OCI-LY3 (cell line): Measurements from ENCODE around the gene HIVEP3.

Source experiments
- H2AFZ ChIP-seq: fragments of 200-600, 300-600 bp; shearing (Covaris generic); 2 replicates; pipeline ENCODE4 v1.6.0; 2014; ENCODE audit warnings: antibody characterized with exemption, low read depth, low read length
- H3K27ac ChIP-seq: fragments of 200-600, 300-600 bp; sonication (generic); 2 replicates; pipeline ENCODE4 v1.5.1; 2014; ENCODE audit warnings: mild to moderate bottlenecking, low read length, moderate library complexity, mixed read lengths
- H3K27me3 ChIP-seq: fragments of 200-600, 300-600 bp; sonication (generic); 2 replicates; pipeline ENCODE4 v1.6.1; 2014; ENCODE audit warnings: low read depth, low read length, mixed read lengths
- H3K36me3 ChIP-seq: fragments of 200-600, 300-600 bp; sonication (generic); replicated peaks from 2 replicates; pipeline ENCODE3; 2014; ENCODE audit warnings: low read depth, low read length, mixed read lengths
- H3K4me1 ChIP-seq: fragments of 300-600, 200-600 bp; sonication (generic); 2 replicates; pipeline ENCODE4 v1.6.1; 2014; ENCODE audit warnings: low read length, mixed read lengths
- H3K4me2 ChIP-seq: fragments of 200-600, 300-600 bp; sonication (generic); 2 replicates; pipeline ENCODE4 v1.6.1; 2014; ENCODE audit warnings: low read length, mixed read lengths
- H3K4me3 ChIP-seq: fragments of 300-600, 200-600 bp; sonication (generic); 2 replicates; pipeline ENCODE4 v1.5.1; 2014; ENCODE audit warnings: antibody characterized with exemption, mild to moderate bottlenecking, low read length, moderate library complexity
- H3K79me2 ChIP-seq: fragments of 300-600, 200-600 bp; shearing (Covaris generic); 2 replicates; pipeline ENCODE4 v1.6.1; 2014; ENCODE audit warnings: mild to moderate bottlenecking, low read length, mixed read lengths
- H3K9ac ChIP-seq: fragments of 300-600, 200-600 bp; shearing (Covaris generic); 2 replicates; pipeline ENCODE4 v1.6.0; 2014; ENCODE audit warnings: mild to moderate bottlenecking, low read length, moderate library complexity
- H3K9me3 ChIP-seq: fragments of 200-600, 300-600 bp; shearing (Covaris generic); 2 replicates; pipeline ENCODE4 v1.6.1; 2014; ENCODE audit warnings: low read length, mixed read lengths; ENCODE audit not compliant: insufficient read depth
- H4K20me1 ChIP-seq: fragments of 200-600, 300-600 bp; sonication (generic); 2 replicates; pipeline ENCODE4 v1.6.1; 2016; ENCODE audit warnings: low read length, mixed read lengths; ENCODE audit not compliant: insufficient read depth
- CTCF ChIP-seq: fragments of 200-600, 300-600 bp; sonication (generic); IDR thresholded peaks from 2 replicates; pipeline ENCODE4 v1.5.1; 2014; ENCODE audit warnings: antibody characterized with exemption, low read length, low read depth
- EZH2phosphoT487 ChIP-seq: fragments of 200-600 bp; shearing (Covaris generic); IDR thresholded peaks from 2 replicates; pipeline ENCODE4 v1.6.1; 2018; ENCODE audit warnings: antibody characterized with exemption, mixed run types, low read depth

HIVEP3 gene

DNA sequence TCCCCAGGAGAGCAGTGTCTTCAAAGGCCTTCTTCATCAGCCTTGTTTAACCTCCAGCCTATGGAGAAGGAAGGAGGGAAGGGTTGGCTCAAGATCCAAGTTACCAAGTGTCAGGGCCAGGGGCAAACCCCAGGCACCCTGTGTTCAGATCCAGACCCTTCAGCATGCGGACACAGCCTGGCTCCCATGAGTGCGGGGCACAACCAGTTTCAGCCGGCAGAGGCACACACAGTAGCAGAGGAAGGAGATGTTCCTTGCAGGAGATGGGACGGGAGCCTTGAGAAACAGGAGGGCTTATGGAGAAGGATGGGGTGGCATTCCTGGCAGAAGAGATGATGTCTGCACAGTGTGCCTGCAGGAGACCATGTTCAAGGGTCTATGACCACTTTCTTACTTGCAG, 272.5 kb downstream of the HIVEP3 start:
- Histone ChIP-seq H2AFZ (no peak overlapping the region), H3K9me3 (no peaks in the 10 kb centered on the region), H4K20me1 (peaks cover 99% of the 10 kb centered on the region), H3K27ac (no peak overlapping the region), H3K4me1 (peaks cover 27% of the 10 kb centered on the region), H3K27me3 (no peaks in the 10 kb centered on the region), H3K36me3 (peaks cover 24% of the 10 kb centered on the region), H3K4me3 (no peak overlapping the region), H3K4me2 (no peak overlapping the region), H3K79me2 (peaks cover 100% of the 10 kb centered on the region), H3K9ac (no peak overlapping the region)
- TF ChIP-seq EZH2phosphoT487 (no peak), CTCF (no peak)

GRCh38 chr1:41645062-41645461, 273.7 kb downstream of the HIVEP3 start:
- no peak overlapping the region for H3K4me3 ChIP-seq
- H3K9me3 ChIP-seq: no peaks in the 10 kb centered on the region
- H3K4me1 ChIP-seq: peaks cover 37% of the 10 kb centered on the region
- peaks cover 100% of the 10 kb centered on the region for H3K79me2 ChIP-seq
- H4K20me1 ChIP-seq: peaks cover 99% of the 10 kb centered on the region
- no peak overlapping the region for H3K4me2 ChIP-seq
- TF ChIP-seq EZH2phosphoT487: no peak
- TF ChIP-seq CTCF: no peak
- no peak overlapping the region for H3K9ac ChIP-seq
- H3K36me3 ChIP-seq: peaks cover 24% of the 10 kb centered on the region
- no peak overlapping the region for H2AFZ ChIP-seq
- no peak overlapping the region for H3K27ac ChIP-seq
- H3K27me3 ChIP-seq: no peaks in the 10 kb centered on the region

DNA sequence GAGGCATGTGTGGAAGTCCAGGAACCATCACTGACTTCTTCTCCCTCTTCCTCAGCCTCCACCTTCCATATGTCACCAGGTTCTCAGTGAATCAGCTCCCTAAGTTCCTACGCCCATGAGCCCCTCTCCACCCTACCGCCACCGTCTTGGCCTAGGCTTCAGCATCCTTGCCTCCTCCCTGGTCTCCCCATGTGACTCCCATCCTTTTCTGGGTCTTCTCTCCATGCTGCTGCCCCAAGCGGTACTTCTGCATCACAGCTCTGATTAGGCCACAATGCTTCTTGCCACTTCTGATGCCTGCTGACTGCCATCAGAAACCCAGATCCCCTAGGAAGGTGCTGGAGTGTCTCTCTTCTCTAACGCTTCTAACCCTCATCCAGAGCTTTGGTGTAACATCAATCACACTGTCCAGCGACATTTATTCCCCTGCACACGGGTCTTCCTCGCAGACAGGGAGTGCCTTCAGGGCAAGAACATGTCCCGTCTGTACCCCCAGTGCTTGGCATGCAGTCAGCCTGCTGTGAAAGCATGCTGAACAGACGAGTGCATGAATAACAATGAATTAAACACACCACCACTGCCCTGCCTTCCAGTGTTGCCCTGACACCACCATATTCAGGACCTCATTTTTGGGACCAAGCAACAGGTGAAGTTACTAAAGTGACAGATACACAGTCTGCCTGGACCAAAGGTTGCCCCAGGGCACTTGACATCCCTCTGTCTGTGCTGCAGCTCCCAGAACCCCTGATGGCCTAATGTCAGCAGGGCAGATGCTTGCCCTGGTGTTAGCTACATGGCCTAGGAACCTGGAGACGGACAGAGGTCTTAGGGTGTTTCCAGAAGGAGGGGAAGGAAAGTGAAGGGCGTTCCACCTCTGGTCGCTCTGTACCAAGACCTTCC, 275.6 kb downstream of the HIVEP3 start:
- Histone ChIP-seq H3K4me2 (no peak overlapping the region), H3K4me1 (peaks cover 53% of the 10 kb centered on the region), H3K9ac (no peak overlapping the region), H2AFZ (no peak overlapping the region), H3K79me2 (peaks cover 100% of the 10 kb centered on the region), H3K27me3 (no peaks in the 10 kb centered on the region), H3K27ac (no peak overlapping the region), H4K20me1 (peaks cover 99% of the 10 kb centered on the region), H3K4me3 (no peak overlapping the region), H3K36me3 (peaks cover 10% of the 10 kb centered on the region), H3K9me3 (no peaks in the 10 kb centered on the region)
- TF ChIP-seq CTCF (no peak), EZH2phosphoT487 (no peak)

- peaks cover 59% of the 10 kb centered on the region for H3K4me1 ChIP-seq
- H3K79me2 ChIP-seq: peaks cover 100% of the 10 kb centered on the region
- no peak overlapping the region for H3K4me3 ChIP-seq
- TF ChIP-seq CTCF: no peak
- TF ChIP-seq EZH2phosphoT487: no peak
- H4K20me1 ChIP-seq: peaks cover 99% of the 10 kb centered on the region
- H3K4me2 ChIP-seq: peak overlapping the region; percentile 22; the same call in 1 of the 2 replicates
- peak overlapping the region; percentile 53 for H3K27ac ChIP-seq
- no peak overlapping the region for H2AFZ ChIP-seq
- H3K9ac ChIP-seq: no peak overlapping the region
- H3K9me3 ChIP-seq: no peaks in the 10 kb centered on the region
- peaks cover 10% of the 10 kb centered on the region for H3K36me3 ChIP-seq
- H3K27me3 ChIP-seq: no peaks in the 10 kb centered on the region
These were observed 276.7 kb downstream of the HIVEP3 start for GRCh38 chr1:41641941-41642527.
